ENCODE measurements around the gene CNTN2.

Gene CNTN2

GRCh38 chr1:205020466-205020865, 22.5 kb upstream of the CNTN2 start:
- in situ Hi-C loops (cut with MboI; ENCODE audit: low pct_unique_long_range_greater_than_20kb, low sequenced_read_pairs, unreplicated experiment), result no loop called here
- no peak for TF ChIP-seq CTCF (IDR thresholded peaks at IDR 0.05; ENCODE audit: extremely low read depth, insufficient read depth, missing control alignments)
- DNase-seq (ENCODE audit: low spot score), result no peak

GRCh38 chr1:205024679-205025078, 18.3 kb upstream of the CNTN2 start:
- no peak for TF ChIP-seq CTCF (IDR thresholded peaks at IDR 0.05; ENCODE audit: extremely low read depth, insufficient read depth, missing control alignments)
- no peak for DNase-seq (ENCODE audit: low spot score)
- in situ Hi-C loops (cut with MboI; ENCODE audit: low pct_unique_long_range_greater_than_20kb, low sequenced_read_pairs, unreplicated experiment), result no loop called here

DNA sequence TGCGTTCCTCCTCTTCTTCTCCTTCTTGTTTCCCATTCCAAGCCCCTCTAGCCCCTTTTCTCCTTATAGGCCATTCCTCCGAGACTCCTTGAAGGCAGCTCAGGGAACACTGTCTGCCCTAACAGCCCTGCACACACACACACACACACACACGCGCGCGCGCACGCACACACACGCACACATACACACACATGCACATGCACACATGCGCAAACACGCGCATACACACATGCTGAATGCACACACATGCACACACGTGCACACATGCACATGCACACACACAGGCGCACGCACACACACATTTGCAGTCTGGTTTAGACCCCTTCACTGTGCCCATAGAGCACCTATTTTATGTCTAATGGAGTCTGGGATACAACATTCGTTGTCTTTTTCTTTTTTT, 17.8 kb upstream of the CNTN2 start:
- DNase-seq (ENCODE audit: low spot score), result no peak
- TF ChIP-seq CTCF (IDR thresholded peaks at IDR 0.05; ENCODE audit: extremely low read depth, insufficient read depth, missing control alignments), result no peak
- in situ Hi-C loops (cut with MboI; ENCODE audit: low pct_unique_long_range_greater_than_20kb, low sequenced_read_pairs, unreplicated experiment), result no loop called here

- in situ Hi-C loops (cut with MboI; ENCODE audit: low pct_unique_long_range_greater_than_20kb, low sequenced_read_pairs, unreplicated experiment), result no loop called here
- DNase-seq (ENCODE audit: low spot score), result no peak
- TF ChIP-seq CTCF (IDR thresholded peaks at IDR 0.05; ENCODE audit: extremely low read depth, insufficient read depth, missing control alignments), result no peak
Measured at GRCh38 chr1:205026181-205026580, 16.8 kb upstream of the CNTN2 start.

- no peak for DNase-seq (ENCODE audit: low spot score)
- no peak for TF ChIP-seq CTCF (IDR thresholded peaks at IDR 0.05; ENCODE audit: extremely low read depth, insufficient read depth, missing control alignments)
- in situ Hi-C loops (cut with MboI; ENCODE audit: low pct_unique_long_range_greater_than_20kb, low sequenced_read_pairs, unreplicated experiment), result no loop called here
Measured at GRCh38 chr1:205028390-205028789, 14.6 kb upstream of the CNTN2 start.

GRCh38 chr1:205028924-205029323, 14.1 kb upstream of the CNTN2 start:
- in situ Hi-C loops (cut with MboI; ENCODE audit: low pct_unique_long_range_greater_than_20kb, low sequenced_read_pairs, unreplicated experiment), result no loop called here
- DNase-seq (ENCODE audit: low spot score), result no peak
- TF ChIP-seq CTCF (IDR thresholded peaks at IDR 0.05; ENCODE audit: extremely low read depth, insufficient read depth, missing control alignments), result no peak

- DNase-seq (ENCODE audit: low spot score), result no peak
- in situ Hi-C loops (cut with MboI; ENCODE audit: low pct_unique_long_range_greater_than_20kb, low sequenced_read_pairs, unreplicated experiment), result no loop called here
- no peak for TF ChIP-seq CTCF (IDR thresholded peaks at IDR 0.05; ENCODE audit: extremely low read depth, insufficient read depth, missing control alignments)
Measured at GRCh38 chr1:205030241-205030640, 12.8 kb upstream of the CNTN2 start.

Measured in GM13977 (cell line).